ENCODE measurements around the gene OR52E4.

Gene OR52E4

GRCh38 chr11:5929571-5930368 lies 49.3 kb downstream of the OR52E4 start:
- no peak for DNase-seq (ENCODE audit: low read depth in 2 of 2)

GRCh38 chr11:5930614-5931013 lies 50.2 kb downstream of the OR52E4 start:
- no peak for DNase-seq (ENCODE audit: low read depth in 2 of 2)

GRCh38 chr11:5931061-5931460 lies 50.6 kb downstream of the OR52E4 start:
- no peak for DNase-seq (ENCODE audit: low read depth in 2 of 2)

GRCh38 chr11:5932671-5933070 lies 52.2 kb downstream of the OR52E4 start:
- no peak for DNase-seq (ENCODE audit: low read depth in 2 of 2)

- DNase-seq (ENCODE audit: low read depth in 2 of 2): no peak
Observed at GRCh38 chr11:5933116-5933515, 52.7 kb downstream of the OR52E4 start.

All from stimulated activated CD8-positive, alpha-beta memory T cell treated with anti-CD3 and anti-CD28 coated beads, Interleukin-2, amount 100 ng/mL, for 48 hours (primary cell).